ENCODE data around the gene GGT5.
"Not testable (repeated sequence)": the region's sequence is repeated elsewhere in the genome, so short reads cannot be mapped to it uniquely, and the experiment has no call there.

GRCh38 chr22:24292202-24292830 is 47.4 kb upstream of the GGT5 start:
- TF ChIP-seq CTCF, POLR2AphosphoS5, POLR2A, EP300 (IDR thresholded peaks at IDR 0.05): not testable (repeated sequence)
